Bronchial epithelial cell (primary cell): ENCODE measurements around the gene IL7R. TPM values are rescaled to one million over a fixed set of nuclear protein-coding genes. Genes with fewer than 3 reads are reported as not detected.

Source experiments
- DNase-seq: peaks from one replicate; pipeline ENCODE4 v3.0.0-alpha.2; 2010; ENCODE audit warnings: low read depth
- FAIRE-seq: peaks from 2 replicates; lab custom pipeline; 2011; peaks lifted over from hg19 to GRCh38; lab: Jason Lieb, UNC
- H3K27me3 ChIP-seq: 2 replicates; pipeline ENCODE4 v1.5.1; 2011; ENCODE audit warnings: low read length; ENCODE audit not compliant: control insufficient read depth, insufficient read depth
- H3K36me3 ChIP-seq: 2 replicates; pipeline ENCODE4 v1.5.1; 2011; ENCODE audit warnings: low read length; ENCODE audit not compliant: control insufficient read depth, insufficient read depth
- H3K4me3 ChIP-seq: 2 replicates; pipeline ENCODE4 v1.5.1; 2011; ENCODE audit warnings: mild to moderate bottlenecking, low read depth, low read length, control low read depth
- total RNA-seq: library from RNA; depleted of rRNA; stranded (reverse); fragments of >200 nt; gene quantifications from 2 replicates; pipeline ENCODE4 v1.2.1, GENCODE V29; 2014
- TF ChIP-seq, protein P1 (sequence below): IDR thresholded peaks from 2 replicates; pipeline ENCODE4 v1.5.1; 2011; ENCODE audit warnings: mild to moderate bottlenecking, moderate library complexity, low read length, control low read depth, inconsistent platforms; ENCODE audit not compliant: insufficient read depth, severe bottlenecking

IL7R gene
- total RNA-seq, 1 donor from 2014 or later: 0.26 TPM

- TF ChIP-seq, protein P1, sequence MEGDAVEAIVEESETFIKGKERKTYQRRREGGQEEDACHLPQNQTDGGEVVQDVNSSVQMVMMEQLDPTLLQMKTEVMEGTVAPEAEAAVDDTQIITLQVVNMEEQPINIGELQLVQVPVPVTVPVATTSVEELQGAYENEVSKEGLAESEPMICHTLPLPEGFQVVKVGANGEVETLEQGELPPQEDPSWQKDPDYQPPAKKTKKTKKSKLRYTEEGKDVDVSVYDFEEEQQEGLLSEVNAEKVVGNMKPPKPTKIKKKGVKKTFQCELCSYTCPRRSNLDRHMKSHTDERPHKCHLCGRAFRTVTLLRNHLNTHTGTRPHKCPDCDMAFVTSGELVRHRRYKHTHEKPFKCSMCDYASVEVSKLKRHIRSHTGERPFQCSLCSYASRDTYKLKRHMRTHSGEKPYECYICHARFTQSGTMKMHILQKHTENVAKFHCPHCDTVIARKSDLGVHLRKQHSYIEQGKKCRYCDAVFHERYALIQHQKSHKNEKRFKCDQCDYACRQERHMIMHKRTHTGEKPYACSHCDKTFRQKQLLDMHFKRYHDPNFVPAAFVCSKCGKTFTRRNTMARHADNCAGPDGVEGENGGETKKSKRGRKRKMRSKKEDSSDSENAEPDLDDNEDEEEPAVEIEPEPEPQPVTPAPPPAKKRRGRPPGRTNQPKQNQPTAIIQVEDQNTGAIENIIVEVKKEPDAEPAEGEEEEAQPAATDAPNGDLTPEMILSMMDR: no peak
- FAIRE-seq (no peak), DNase-seq (no peak)
- H3K36me3 ChIP-seq: no peaks in the 10 kb centered on the region
- H3K4me3 ChIP-seq: no peak overlapping the region
- H3K27me3 ChIP-seq: no peaks in the 10 kb centered on the region
These were observed 33.2 kb upstream of the IL7R start for GRCh38 chr5:35823347-35824098.

GRCh38 chr5:35826056-35826455 lies 30.6 kb upstream of the IL7R start:
- Histone ChIP-seq H3K4me3 (no peak overlapping the region), H3K36me3 (no peaks in the 10 kb centered on the region), H3K27me3 (no peaks in the 10 kb centered on the region)
- no peak for DNase-seq
- no peak for FAIRE-seq
- TF ChIP-seq, protein P1: no peak

GRCh38 chr5:35826554-35826953 lies 30.1 kb upstream of the IL7R start:
- DNase-seq (no peak), FAIRE-seq (no peak)
- H3K36me3 ChIP-seq: no peaks in the 10 kb centered on the region
- H3K4me3 ChIP-seq: no peak overlapping the region
- TF ChIP-seq, protein P1: no peak
- H3K27me3 ChIP-seq: no peaks in the 10 kb centered on the region

GRCh38 chr5:35828082-35828598 lies 28.6 kb upstream of the IL7R start:
- no peaks in the 10 kb centered on the region for H3K36me3 ChIP-seq
- FAIRE-seq: no peak
- TF ChIP-seq, protein P1: no peak
- H3K4me3 ChIP-seq: no peak overlapping the region
- DNase-seq: no peak
- H3K27me3 ChIP-seq: no peaks in the 10 kb centered on the region

DNA sequence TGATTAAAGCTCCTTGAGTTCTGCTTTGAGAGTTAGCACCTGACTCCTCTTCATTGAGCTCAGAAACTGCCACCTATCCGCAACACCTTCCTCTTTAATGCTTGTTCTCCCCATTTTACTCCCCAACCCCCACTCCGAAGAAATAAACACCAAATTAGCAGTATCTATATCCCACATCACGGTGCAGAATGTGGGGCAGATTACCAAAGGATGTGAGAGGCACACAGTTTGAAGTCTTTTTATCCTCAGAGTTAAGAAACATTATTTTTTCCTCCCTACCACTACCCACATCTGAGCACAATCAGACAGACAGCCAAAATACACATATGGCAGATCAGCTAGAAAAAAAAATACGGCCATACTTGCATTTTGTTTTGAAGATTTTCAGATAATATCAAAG lies 26.1 kb upstream of the IL7R start:
- FAIRE-seq: no peak
- Histone ChIP-seq H3K36me3 (no peaks in the 10 kb centered on the region), H3K4me3 (no peak overlapping the region), H3K27me3 (no peaks in the 10 kb centered on the region)
- no peak for DNase-seq
- TF ChIP-seq, protein P1: no peak
